H1 (cell line): ENCODE results near the gene SPIB. TPM values are rescaled to one million over a fixed set of nuclear protein-coding genes. Genes with fewer than 3 reads are reported as not detected.

Experiments used
- CTCF ChIA-PET: fragments of 300-600 bp; sonication (Branson Sonifier 250); formaldehyde crosslinking; loops from one replicate; lab custom pipeline; 2021; ENCODE audit not compliant: partially characterized antibody; lab: Charles Lee
- POLR2A ChIA-PET: fragments of 300-600 bp; sonication (Branson Sonifier 250); formaldehyde crosslinking; loops from one replicate; lab custom pipeline; 2021; ENCODE audit warnings: inconsistent platforms; ENCODE audit not compliant: partially characterized antibody; lab: Charles Lee
- DNase-seq, 2 experiments: peaks; one replicate each; pipeline versions ENCODE4 v3.0.0 to v3.0.0-alpha.2; 2010 to 2022; ENCODE audit warnings: low spot score in 2 of 2, low read depth in 1 of 2, mixed read lengths in 1 of 2
- FAIRE-seq: peaks from 2 replicates; lab custom pipeline; 2011; peaks lifted over from hg19 to GRCh38; lab: Jason Lieb, UNC
- H2AFZ ChIP-seq: 2 replicates; pipeline ENCODE4 v1.8.1; 2012; ENCODE audit warnings: low read length, inconsistent platforms
- H2AK5ac ChIP-seq: 2 replicates; pipeline ENCODE4 v1.6.1; 2013; ENCODE audit warnings: low read depth, low read length
- H2BK120ac ChIP-seq: replicated peaks from 2 replicates; pipeline ENCODE3; 2013; ENCODE audit warnings: low read depth, low read length, inconsistent platforms
- H2BK12ac ChIP-seq: 2 replicates; pipeline ENCODE4 v1.6.1; 2013; ENCODE audit warnings: low read depth, low read length
- H2BK15ac ChIP-seq: 2 replicates; pipeline ENCODE4 v1.6.1; 2013; ENCODE audit warnings: low read length
- H2BK20ac ChIP-seq: 2 replicates; pipeline ENCODE4 v1.6.1; 2013; ENCODE audit warnings: low read length
- H2BK5ac ChIP-seq: 2 replicates; pipeline ENCODE4 v1.6.1; 2013; ENCODE audit warnings: low read depth, low read length
- H3K14ac ChIP-seq: 2 replicates; pipeline ENCODE4 v1.6.1; 2013; ENCODE audit warnings: inconsistent platforms; ENCODE audit not compliant: insufficient read length
- H3K18ac ChIP-seq: 2 replicates; pipeline ENCODE4 v1.6.1; 2013; ENCODE audit warnings: low read length; ENCODE audit errors: extremely low read depth
- H3K23ac ChIP-seq: 2 replicates; pipeline ENCODE4 v1.6.1; 2013; ENCODE audit warnings: inconsistent platforms; ENCODE audit not compliant: insufficient read length
- H3K23me2 ChIP-seq: 2 replicates; pipeline ENCODE4 v1.6.1; 2013; ENCODE audit warnings: low read depth, low read length
- H3K27ac ChIP-seq: 2 replicates; pipeline ENCODE4 v1.6.1; 2011; ENCODE audit warnings: low read depth, low read length, inconsistent platforms
- H3K27me3 ChIP-seq, 4 experiments: replicated peaks in 1 of 4; 1 replicate in 1 of 4; 2 replicates in 3 of 4; pipeline versions ENCODE4 v1.6.1 to v1.8.1; 2011 to 2013; ENCODE audit warnings: low read length in 3 of 4, mild to moderate bottlenecking in 3 of 4, inconsistent platforms in 2 of 4, mixed read lengths in 2 of 4, moderate library complexity in 1 of 4; ENCODE audit not compliant: control insufficient read depth in 3 of 4, insufficient read depth in 3 of 4; ENCODE audit errors: extremely low read depth in 1 of 4
- H3K36me3 ChIP-seq, 4 experiments: 2 replicates each; pipeline versions ENCODE4 v1.6.1 to v1.8.1; 2011 to 2013; ENCODE audit warnings: mild to moderate bottlenecking in 4 of 4, low read length in 3 of 4, moderate library complexity in 2 of 4, control low read depth in 1 of 4, inconsistent platforms in 1 of 4; ENCODE audit not compliant: insufficient read depth in 4 of 4, control insufficient read depth in 2 of 4
- H3K4ac ChIP-seq: replicated peaks from 2 replicates; pipeline ENCODE3; 2013; ENCODE audit warnings: low read length, low read depth, mixed read lengths, inconsistent platforms; ENCODE audit not compliant: insufficient read length
- H3K4me1 ChIP-seq, 4 experiments: replicated peaks in 1 of 4; 1 replicate in 1 of 4; 2 replicates in 3 of 4; pipeline versions ENCODE4 v1.6.1 to v1.8.1; 2011 to 2013; ENCODE audit warnings: low read length in 3 of 4, inconsistent platforms in 2 of 4, mixed read lengths in 1 of 4; ENCODE audit not compliant: insufficient read depth in 4 of 4, control insufficient read depth in 3 of 4
- H3K4me2 ChIP-seq, 2 experiments: 2 replicates each; pipeline versions ENCODE4 v1.6.1 to v1.8.1; 2011 to 2013; ENCODE audit warnings: low read depth in 2 of 2, low read length in 2 of 2, control low read depth in 1 of 2, inconsistent platforms in 1 of 2, mild to moderate bottlenecking in 1 of 2; ENCODE audit not compliant: insufficient read depth in 1 of 2
- H3K4me3 ChIP-seq, 4 experiments: fragments of 200-600, 300-600 bp in 1 of 4; sonication (generic), shearing (Covaris generic), sonication (Bioruptor Twin) in 1 of 4; 2 replicates each; pipeline versions ENCODE4 v1.5.1 to v1.8.1; 2011 to 2016; ENCODE audit warnings: low read length in 4 of 4, low read depth in 3 of 4, control low read depth in 2 of 4, inconsistent platforms in 2 of 4, mild to moderate bottlenecking in 2 of 4, mixed read lengths in 1 of 4, moderate library complexity in 1 of 4; ENCODE audit not compliant: insufficient read depth in 2 of 4; ENCODE audit errors: extremely low read depth in 1 of 4
- H3K56ac ChIP-seq: replicated peaks from 2 replicates; pipeline ENCODE3; 2013; ENCODE audit warnings: low read depth, mild to moderate bottlenecking, mixed read lengths, low read length, inconsistent platforms; ENCODE audit not compliant: insufficient read length
- H3K79me1 ChIP-seq: 2 replicates; pipeline ENCODE4 v1.6.1; 2013; ENCODE audit warnings: low read depth, low read length, control low read depth
- H3K79me2 ChIP-seq, 2 experiments: 2 replicates each; pipeline versions ENCODE4 v1.6.1 to v1.8.1; 2012 to 2013; ENCODE audit warnings: low read length in 2 of 2, mild to moderate bottlenecking in 2 of 2, inconsistent platforms in 1 of 2; ENCODE audit not compliant: insufficient read depth in 2 of 2, control insufficient read depth in 1 of 2
- H3K9ac ChIP-seq, 4 experiments: replicated peaks in 1 of 4; 1 replicate in 1 of 4; 2 replicates in 3 of 4; pipeline versions ENCODE4 v1.6.1 to v1.8.1; 2011 to 2013; ENCODE audit warnings: low read depth in 3 of 4, low read length in 3 of 4, control low read depth in 2 of 4, mild to moderate bottlenecking in 2 of 4, moderate library complexity in 2 of 4, inconsistent platforms in 1 of 4; ENCODE audit errors: extremely low read depth in 1 of 4
- H3K9me3 ChIP-seq, 2 experiments: 2 replicates each; pipeline versions ENCODE4 v1.6.1 to v1.8.1; 2012 to 2013; ENCODE audit warnings: mild to moderate bottlenecking in 2 of 2, moderate library complexity in 2 of 2, control low read depth in 1 of 2, inconsistent platforms in 1 of 2, low read depth in 1 of 2, low read length in 1 of 2, mixed read lengths in 1 of 2; ENCODE audit not compliant: insufficient read depth in 2 of 2
- H4K20me1 ChIP-seq, 2 experiments: replicated peaks in 1 of 2; 2 replicates each; pipeline versions ENCODE3 to v1.8.1; 2011 to 2013; ENCODE audit warnings: inconsistent platforms in 2 of 2, low read length in 2 of 2, mild to moderate bottlenecking in 1 of 2; ENCODE audit not compliant: insufficient read depth in 2 of 2, control insufficient read depth in 1 of 2
- H4K5ac ChIP-seq: 2 replicates; pipeline ENCODE4 v1.6.1; 2013; ENCODE audit warnings: low read length, low read depth, mixed read lengths, inconsistent platforms; ENCODE audit not compliant: insufficient read length
- H4K8ac ChIP-seq: 2 replicates; pipeline ENCODE4 v1.8.0; 2013; ENCODE audit warnings: mild to moderate bottlenecking, moderate library complexity, low read length, inconsistent platforms; ENCODE audit not compliant: insufficient read depth; ENCODE audit errors: extremely low read depth
- H4K91ac ChIP-seq: replicated peaks from 2 replicates; pipeline ENCODE3; 2013; ENCODE audit warnings: low read length, mixed read lengths, inconsistent platforms; ENCODE audit not compliant: insufficient read length
- POLR2A ChIP-seq, 2 experiments: IDR thresholded peaks; 1 replicate in 1 of 2; 2 replicates in 1 of 2; pipeline ENCODE4 v1.6.1; 2011; ENCODE audit warnings: low read depth in 2 of 2, low read length in 2 of 2, mild to moderate bottlenecking in 2 of 2; ENCODE audit errors: control extremely low read depth in 1 of 2
- SP4 ChIP-seq: IDR thresholded peaks from 2 replicates; pipeline ENCODE4 v1.6.1; 2012; ENCODE audit warnings: low read length, inconsistent platforms
- WGBS, 2 experiments: shearing (Covaris generic) in 1 of 2; methylation state at CpG; one replicate each; pipeline versions ENCODE4 v1.1.6 to v1.1.7; 2013 to 2015; ENCODE audit warnings: low lambda C conversion rate in 2 of 2, mixed read lengths in 2 of 2, inconsistent platforms in 1 of 2, low coverage in 1 of 2, missing lambda C conversion rate in 1 of 2; ENCODE audit not compliant: insufficient replicate concordance in 2 of 2, insufficient coverage in 1 of 2, insufficient read length in 1 of 2; ENCODE audit errors: extremely low coverage in 1 of 2, missing lambda C conversion rate in 1 of 2; 5-methylcytosine and 5-hydroxymethylcytosine counted together
- polyA plus RNA-seq, 7 experiments: library from polyadenylated mRNA; depleted of rRNA in 3 of 7; stranded (reverse) in 5 of 7; unstranded in 2 of 7; fragments of >200 nt in 5 of 7; fragments of 200-250 nt in 2 of 7; gene quantifications; 1 replicate in 5 of 7; 2 replicates in 1 of 7; 4 replicates in 1 of 7; pipeline versions ENCODE4 v1.2.1 to v1.2.3, GENCODE V29; 2011 to 2013; ENCODE audit warnings: missing spikeins in 2 of 7, mixed read lengths in 2 of 7
- total RNA-seq: library from RNA; stranded (reverse); fragmentation: NEBNext Ultra II Directional; extraction: Animal tissue kit (Norgen Biotek cat#: 25700); gene quantifications from 2 replicates; pipeline ENCODE4 v1.2.1, GENCODE V29; 2021

The SPIB gene
- total and polyA plus RNA-seq, 2 of the 8 experiments (the other 6 are each of a cell fraction or from before 2014, with no cell fraction given): 11.1 to 17.4 TPM

GRCh38 chr19:50387176-50387867 is 31.4 kb upstream of the SPIB start:
- H4K20me1 ChIP-seq: peaks cover 5 to 17% of the 10 kb centered on the region in 2 experiments
- 96% methylated on average over 21 of the region's 21 CpGs; no CpG with 5 or more reads in 1 of the 2 experiments for WGBS, 2 experiments
- POLR2A ChIA-PET: interaction anchor here (0.6 to 4.0 kb wide), 9 partner anchors 11 to 147 kb away, joined by 3 to 15 read pairs (median 4); partner anchors contain the start of gene NR1H2
- H3K23ac ChIP-seq: no peak overlapping the region
- no peak overlapping the region for H4K8ac ChIP-seq
- H2AK5ac ChIP-seq: no peak overlapping the region
- H3K79me1 ChIP-seq: peaks cover 12% of the 10 kb centered on the region
- no peak overlapping the region for H4K91ac ChIP-seq
- H3K27me3 ChIP-seq: no peaks in the 10 kb centered on the region
- peaks cover 12 to 51% of the 10 kb centered on the region in 2 experiments; a peak in 3 of 4 replicates for H3K79me2 ChIP-seq
- H3K9me3 ChIP-seq: peaks cover 0 to 14% of the 10 kb centered on the region in 2 experiments; a peak in 2 of 4 replicates
- H3K4me1 ChIP-seq: peaks cover 0 to 3% (median under 1%) of the 10 kb centered on the region in 4 experiments; a peak in 4 of 7 replicates
- DNase-seq (no peak), FAIRE-seq (no peak)
- peaks cover 6 to 24% (median 11%) of the 10 kb centered on the region in 4 experiments; a peak in 7 of 8 replicates for H3K36me3 ChIP-seq
- peaks cover 9% of the 10 kb centered on the region; the same call in 1 of the 2 replicates for H3K23me2 ChIP-seq
- no peak overlapping the region for H2BK15ac ChIP-seq
- no peak overlapping the region for H2BK5ac ChIP-seq
- no peak overlapping the region for H2BK20ac ChIP-seq
- no peak overlapping the region for H3K4me2 ChIP-seq
- H3K4me3 ChIP-seq: no peak overlapping the region
- no peak overlapping the region for H2AFZ ChIP-seq
- no peak overlapping the region for H4K5ac ChIP-seq
- TF ChIP-seq SP4 (no peak), POLR2A (IDR thresholded peaks at IDR 0.05; ENCODE audit: control extremely low read depth in 1 of 2, low read depth in 2 of 2, low read length in 2 of 2) (0 out of 3 replicates have a peak, but pooled peaks of 1 of the 2 experiments have one; percentile 19)
- no peak overlapping the region for H2BK120ac ChIP-seq
- no peak overlapping the region for H3K4ac ChIP-seq
- CTCF ChIA-PET: interaction anchor here (1.6 kb wide), 1 partner anchor 15 kb away, joined by 6 read pairs; no protein-coding TSS in a partner anchor
- H3K14ac ChIP-seq: no peak overlapping the region
- no peak overlapping the region for H2BK12ac ChIP-seq
- H3K9ac ChIP-seq: no peak overlapping the region; a peak in 1 of 7 replicates
- no peak overlapping the region for H3K18ac ChIP-seq
- no peak overlapping the region for H3K56ac ChIP-seq
- no peak overlapping the region for H3K27ac ChIP-seq
